Measurements from ENCODE around the gene HOTAIR. TPM values are rescaled to one million over a fixed set of nuclear protein-coding genes. Genes with fewer than 3 reads are reported as not detected.

The HOTAIR gene
- polyA plus RNA-seq, 1 donor, result 0.04 TPM

DNA sequence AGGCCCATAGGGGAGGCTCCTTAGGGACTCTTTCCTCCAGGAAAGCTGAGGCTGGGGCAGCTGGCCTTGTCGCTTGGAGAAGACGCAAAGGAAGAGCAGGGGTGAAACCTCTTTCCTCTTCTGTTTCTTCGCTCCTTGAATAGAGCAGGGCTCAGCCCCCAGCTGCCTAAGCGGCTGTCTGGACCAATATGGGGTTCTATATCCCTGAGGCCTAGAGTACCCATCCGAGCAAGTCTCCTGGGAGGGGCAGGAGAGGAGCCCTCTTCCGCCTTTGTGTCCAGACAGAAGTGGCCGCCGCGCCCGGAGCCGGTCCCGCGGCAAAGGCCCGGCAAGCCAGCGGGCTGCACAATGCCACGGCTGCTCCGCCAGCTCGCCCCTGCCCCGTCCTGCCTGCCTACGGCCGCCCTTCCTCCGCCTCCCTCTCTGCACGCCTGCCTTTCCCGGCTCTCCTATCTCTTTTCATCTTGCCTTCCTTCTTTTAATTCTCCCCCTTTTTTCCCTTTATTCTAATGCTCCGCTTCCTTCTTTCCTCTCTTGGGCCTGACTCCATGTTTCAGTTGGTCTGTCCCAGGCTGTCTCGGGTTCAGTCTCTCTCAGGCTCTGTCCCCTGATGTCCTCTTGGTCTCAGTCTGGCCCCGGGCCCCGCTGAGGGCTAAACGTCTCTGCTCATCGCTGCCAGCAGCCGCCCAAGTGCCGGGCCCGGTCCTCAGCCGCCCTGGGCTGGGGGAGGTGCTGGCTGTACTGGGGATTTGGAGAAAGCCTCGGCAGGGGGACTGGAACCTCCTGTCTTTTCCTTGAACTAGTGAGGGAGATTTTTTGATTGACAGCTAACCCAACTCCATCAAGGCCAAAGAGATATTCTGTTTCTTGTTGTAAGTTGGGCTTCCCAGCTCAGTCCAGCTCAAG, 22.7 kb upstream of the HOTAIR start:
- Histone ChIP-seq H3K4me3 (ENCODE audit: low read length) (no peak overlapping the region), H3K27me3 (ENCODE audit: control insufficient read depth, insufficient read depth, low read length) (peaks cover 100% of the 10 kb centered on the region), H3K36me3 (ENCODE audit: control insufficient read depth, insufficient read depth, low read length) (no peaks in the 10 kb centered on the region), H3K4me1 (ENCODE audit: control insufficient read depth, insufficient read depth, low read length) (peaks cover 21% of the 10 kb centered on the region), H3K9me3 (ENCODE audit: control insufficient read depth, low read depth, low read length) (peaks cover 31% of the 10 kb centered on the region), H3K27ac (ENCODE audit: low read length) (no peak overlapping the region)
- WGBS (ENCODE audit: insufficient coverage, low lambda C conversion rate), result 10% methylated on average over 7 of the region's 35 CpGs
- no peak for DNase-seq

DNA sequence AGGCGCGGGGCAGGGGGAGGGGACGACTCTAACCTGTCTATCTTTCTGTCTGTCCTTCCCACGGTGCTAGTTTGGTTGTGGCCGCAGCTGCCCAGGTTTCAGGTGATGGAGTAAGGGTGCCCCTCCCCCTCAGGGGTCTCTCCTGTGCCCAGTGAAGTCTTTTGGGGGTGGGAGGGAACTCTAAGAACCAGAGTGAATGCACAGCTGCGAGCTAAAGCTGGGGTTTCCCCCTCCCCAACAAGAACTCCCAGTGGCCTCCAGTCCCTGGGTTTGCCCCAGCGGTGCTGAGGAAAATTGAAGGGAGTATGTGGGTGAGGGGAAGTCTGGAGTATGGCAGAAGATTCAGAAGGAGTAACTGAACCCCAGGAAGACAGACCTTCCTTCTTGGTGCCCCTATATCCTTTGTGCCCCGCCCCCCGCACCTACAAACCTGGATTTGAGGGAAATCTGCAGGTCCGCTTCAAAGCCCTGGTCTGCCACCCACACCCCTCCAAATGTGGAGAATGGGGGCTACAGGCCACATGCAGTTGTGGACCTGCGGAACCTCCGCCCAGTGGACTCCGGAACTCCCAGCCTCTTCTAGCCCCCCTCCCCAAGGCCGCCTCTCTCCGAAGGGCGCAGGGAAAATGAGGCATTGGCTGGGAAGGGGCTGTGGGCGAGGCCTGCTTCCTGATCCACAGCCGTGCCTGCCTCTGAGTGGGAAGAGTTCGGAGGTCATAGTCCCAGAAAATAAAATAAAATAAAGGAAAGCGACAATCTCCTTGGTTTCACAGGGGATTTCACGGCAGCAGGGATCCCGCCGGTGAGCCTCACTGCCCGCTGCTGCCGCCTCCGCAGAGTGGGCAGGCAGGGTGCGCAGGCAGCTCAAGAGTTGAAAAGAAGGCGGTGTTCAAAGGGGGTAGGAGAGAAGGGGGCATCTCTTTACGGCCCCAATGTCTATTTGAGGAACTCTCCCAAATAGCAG, 21.8 kb upstream of the HOTAIR start:
- H3K4me3 ChIP-seq (ENCODE audit: low read length), result no peak overlapping the region

DNA sequence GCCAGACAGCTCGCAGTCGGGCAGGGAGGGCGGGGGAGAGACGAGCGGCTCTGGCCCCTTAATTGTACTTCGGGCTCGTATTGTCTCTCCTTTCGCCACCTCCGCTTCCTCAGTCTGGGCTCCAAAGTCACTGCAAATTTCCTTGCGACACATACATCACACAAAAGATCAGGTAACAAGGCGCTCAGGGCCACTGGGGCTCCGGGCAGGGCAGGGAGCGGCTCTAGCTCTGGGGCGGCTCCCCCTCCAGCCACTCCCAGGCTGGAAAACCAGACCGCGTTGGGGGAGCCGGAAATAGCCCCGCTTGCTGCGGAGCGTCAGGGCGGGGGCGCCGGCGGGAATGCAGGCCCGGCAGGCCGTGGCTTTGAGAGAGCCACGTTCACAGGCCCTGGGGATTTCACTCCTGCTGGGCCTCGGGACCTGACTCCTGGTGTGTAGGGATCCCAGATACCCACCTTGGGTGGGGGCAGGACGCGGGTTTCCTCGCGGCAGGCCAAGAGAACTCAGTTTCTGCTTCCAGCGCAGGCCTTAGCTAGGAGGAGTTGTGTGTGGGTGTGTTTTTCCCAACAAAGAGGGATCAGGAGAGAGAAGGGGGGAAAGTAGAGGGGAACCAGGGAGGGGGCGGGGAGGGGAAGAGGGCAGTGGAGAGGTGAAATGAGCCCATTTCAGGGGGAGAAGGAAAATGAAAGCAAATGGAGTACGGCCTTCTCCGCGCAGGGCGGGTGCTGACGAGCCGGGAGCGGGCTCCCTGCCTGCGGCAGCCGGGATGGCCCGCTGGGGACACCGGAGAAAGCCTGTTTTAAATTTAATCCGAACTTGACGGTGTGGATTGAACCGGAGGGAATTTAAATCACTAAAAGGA, 20.9 kb upstream of the HOTAIR start:
- WGBS (ENCODE audit: insufficient coverage, low lambda C conversion rate), result no CpG with 5 or more reads among the region's 48 CpGs
- peaks cover 100% of the 10 kb centered on the region for H3K27me3 ChIP-seq (ENCODE audit: control insufficient read depth, insufficient read depth, low read length)
- peak; percentile 56 to 75 for DNase-seq

More for the DNA sequence above, 21.8 kb upstream of the HOTAIR start:
- H3K9me3 ChIP-seq (ENCODE audit: control insufficient read depth, low read depth, low read length), result peaks cover 31% of the 10 kb centered on the region
- peaks cover 100% of the 10 kb centered on the region for H3K27me3 ChIP-seq (ENCODE audit: control insufficient read depth, insufficient read depth, low read length)
- no peaks in the 10 kb centered on the region for H3K36me3 ChIP-seq (ENCODE audit: control insufficient read depth, insufficient read depth, low read length)
- H3K27ac ChIP-seq (ENCODE audit: low read length), result no peak overlapping the region
- DNase-seq, result no peak
- WGBS (ENCODE audit: insufficient coverage, low lambda C conversion rate), result no CpG with 5 or more reads among the region's 29 CpGs
- peaks cover 21% of the 10 kb centered on the region for H3K4me1 ChIP-seq (ENCODE audit: control insufficient read depth, insufficient read depth, low read length)

DNA sequence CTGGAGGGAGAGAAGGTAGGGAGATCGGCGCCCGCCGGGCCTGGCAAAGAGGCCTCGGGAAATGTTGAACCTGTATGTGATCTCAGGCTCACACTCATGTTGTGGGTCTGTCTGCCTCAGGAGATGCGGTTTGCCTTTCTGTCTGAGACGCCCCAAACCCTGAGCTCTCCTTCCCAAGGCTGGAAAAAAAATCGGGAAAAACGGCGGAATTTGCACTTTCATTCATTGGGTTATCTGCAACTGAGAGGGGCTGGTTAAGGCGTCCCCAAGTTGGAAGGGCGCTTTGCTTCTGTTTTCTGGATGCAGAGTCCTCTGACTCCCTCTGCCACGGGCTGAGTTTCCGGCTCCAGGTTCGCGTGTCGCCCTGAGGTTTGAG, 20.2 kb upstream of the HOTAIR start:
- no CpG with 5 or more reads among the region's 17 CpGs for WGBS (ENCODE audit: insufficient coverage, low lambda C conversion rate)
- Histone ChIP-seq H3K36me3 (ENCODE audit: control insufficient read depth, insufficient read depth, low read length) (no peaks in the 10 kb centered on the region), H3K4me3 (ENCODE audit: low read length) (no peak overlapping the region), H3K27ac (ENCODE audit: low read length) (no peak overlapping the region), H3K4me1 (ENCODE audit: control insufficient read depth, insufficient read depth, low read length) (peaks cover 27% of the 10 kb centered on the region), H3K27me3 (ENCODE audit: control insufficient read depth, insufficient read depth, low read length) (peaks cover 100% of the 10 kb centered on the region), H3K9me3 (ENCODE audit: control insufficient read depth, low read depth, low read length) (peaks cover 28% of the 10 kb centered on the region)
- DNase-seq, result peak in 1 of 2 donors; percentile 19

More for the DNA sequence above, 20.9 kb upstream of the HOTAIR start:
- Histone ChIP-seq H3K27ac (ENCODE audit: low read length) (no peak overlapping the region), H3K36me3 (ENCODE audit: control insufficient read depth, insufficient read depth, low read length) (no peaks in the 10 kb centered on the region), H3K4me3 (ENCODE audit: low read length) (peak overlapping the region; percentile 21), H3K9me3 (ENCODE audit: control insufficient read depth, low read depth, low read length) (peaks cover 29% of the 10 kb centered on the region), H3K4me1 (ENCODE audit: control insufficient read depth, insufficient read depth, low read length) (peaks cover 25% of the 10 kb centered on the region)

DNA sequence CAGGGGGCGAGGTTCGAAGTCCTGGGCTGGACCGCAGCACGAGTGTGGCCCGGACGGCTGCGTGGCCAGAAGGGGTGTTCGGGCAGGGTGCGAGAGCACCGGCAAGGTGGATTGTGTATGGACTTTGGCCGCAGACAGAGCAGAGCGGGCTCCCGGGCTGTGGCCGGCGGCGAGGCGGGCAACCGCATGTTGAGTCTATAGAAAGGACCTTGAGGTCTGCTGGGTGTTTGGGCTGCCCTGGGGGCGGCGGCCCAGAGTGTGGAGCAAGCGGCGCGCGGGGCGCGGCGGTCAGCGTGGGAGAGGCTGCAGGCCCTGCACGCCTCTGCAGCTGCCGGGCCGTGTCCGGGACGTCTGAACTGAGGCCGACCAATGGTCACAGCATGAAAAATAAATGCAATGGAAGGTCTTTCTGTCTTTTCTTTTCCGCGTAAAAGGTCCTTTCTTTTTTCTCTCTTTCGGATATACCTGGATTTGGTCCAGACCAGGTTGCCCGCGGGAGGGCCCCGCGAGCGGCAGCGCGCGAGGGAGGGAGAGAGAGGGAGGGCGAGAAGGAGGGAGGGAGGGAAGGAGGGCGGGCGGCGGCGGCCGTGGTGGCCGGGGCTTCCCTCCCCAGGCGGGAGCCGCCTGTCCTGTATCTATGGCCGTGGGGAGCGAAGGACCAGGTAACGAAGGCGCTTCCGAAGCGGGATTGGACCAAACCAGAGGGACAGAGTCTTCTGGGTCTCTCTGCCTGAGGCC, 19.7 kb upstream of the HOTAIR start:
- Histone ChIP-seq H3K9me3 (ENCODE audit: control insufficient read depth, low read depth, low read length) (peaks cover 24% of the 10 kb centered on the region), H3K4me3 (ENCODE audit: low read length) (no peak overlapping the region), H3K36me3 (ENCODE audit: control insufficient read depth, insufficient read depth, low read length) (no peaks in the 10 kb centered on the region), H3K4me1 (ENCODE audit: control insufficient read depth, insufficient read depth, low read length) (peaks cover 28% of the 10 kb centered on the region), H3K27ac (ENCODE audit: low read length) (no peak overlapping the region), H3K27me3 (ENCODE audit: control insufficient read depth, insufficient read depth, low read length) (peaks cover 100% of the 10 kb centered on the region)
- no CpG with 5 or more reads among the region's 60 CpGs for WGBS (ENCODE audit: insufficient coverage, low lambda C conversion rate)
- DNase-seq, result peak in 1 of 2 donors; percentile 57

DNA sequence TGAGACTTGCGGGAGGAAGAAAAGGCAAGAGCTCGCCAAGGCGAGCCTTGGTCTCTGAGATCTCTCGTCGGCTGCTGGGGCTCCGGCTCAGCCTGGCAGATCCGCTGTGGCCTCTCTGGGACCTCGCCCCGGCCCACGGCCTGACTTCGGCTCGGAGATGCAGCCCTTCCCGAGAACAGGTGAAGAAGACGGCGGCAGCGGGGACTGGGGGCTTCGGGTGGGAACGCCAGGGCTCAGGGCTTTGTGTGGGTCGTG, 19.2 kb upstream of the HOTAIR start:
- Histone ChIP-seq H3K27ac (ENCODE audit: low read length) (no peak overlapping the region), H3K4me3 (ENCODE audit: low read length) (no peak overlapping the region), H3K27me3 (ENCODE audit: control insufficient read depth, insufficient read depth, low read length) (peaks cover 100% of the 10 kb centered on the region)

DNA sequence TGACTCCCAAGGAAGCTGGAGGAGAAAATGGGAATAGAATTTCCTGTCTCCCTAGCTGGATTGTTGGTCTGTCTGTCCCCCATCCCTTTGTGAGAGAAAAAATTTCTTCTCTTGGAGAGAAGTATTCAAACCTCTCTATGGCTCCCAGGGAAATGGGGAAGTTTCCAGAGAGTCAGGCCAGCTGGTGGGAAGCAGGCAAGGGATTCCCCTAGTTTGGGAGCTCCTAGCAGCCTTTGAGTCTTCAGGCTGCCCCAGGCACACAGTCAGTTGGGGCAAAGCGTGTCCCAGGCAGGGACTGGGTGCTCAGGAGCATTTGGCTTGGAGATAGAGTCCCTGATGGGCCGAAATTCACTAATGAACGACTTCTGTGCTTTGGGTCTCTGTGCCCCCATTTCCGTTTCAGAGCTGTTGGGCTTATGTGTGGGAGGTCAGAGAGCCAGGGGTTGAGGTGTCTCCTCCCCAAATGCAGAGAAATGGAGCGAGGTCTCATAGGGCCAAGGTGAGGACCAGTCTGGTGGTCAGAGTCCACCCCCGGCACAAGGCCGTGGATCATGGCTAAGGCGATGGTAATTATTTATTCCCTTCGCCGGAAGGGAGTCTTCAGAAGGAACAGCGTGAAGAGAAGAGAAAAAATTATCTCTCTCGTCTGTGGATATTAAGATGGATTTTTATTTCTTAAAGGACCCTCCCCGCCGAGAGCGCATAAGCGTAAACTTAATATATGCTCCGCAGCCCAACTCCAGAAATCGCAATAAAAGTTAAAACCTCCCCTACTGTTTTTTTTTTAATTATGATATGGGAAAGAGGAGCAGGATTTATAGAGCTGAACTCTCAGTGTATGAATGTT, 18.6 kb upstream of the HOTAIR start:
- no peak overlapping the region for H3K4me3 ChIP-seq (ENCODE audit: low read length)
- peaks cover 100% of the 10 kb centered on the region for H3K27me3 ChIP-seq (ENCODE audit: control insufficient read depth, insufficient read depth, low read length)
- peaks cover 24% of the 10 kb centered on the region for H3K9me3 ChIP-seq (ENCODE audit: control insufficient read depth, low read depth, low read length)
- 10% methylated on average over 2 of the region's 18 CpGs for WGBS (ENCODE audit: insufficient coverage, low lambda C conversion rate)
- H3K4me1 ChIP-seq (ENCODE audit: control insufficient read depth, insufficient read depth, low read length), result peaks cover 35% of the 10 kb centered on the region
- no peaks in the 10 kb centered on the region for H3K36me3 ChIP-seq (ENCODE audit: control insufficient read depth, insufficient read depth, low read length)
- no peak for DNase-seq
- H3K27ac ChIP-seq (ENCODE audit: low read length), result no peak overlapping the region

More for the DNA sequence above, 19.2 kb upstream of the HOTAIR start:
- Histone ChIP-seq H3K36me3 (ENCODE audit: control insufficient read depth, insufficient read depth, low read length) (no peaks in the 10 kb centered on the region), H3K9me3 (ENCODE audit: control insufficient read depth, low read depth, low read length) (peaks cover 24% of the 10 kb centered on the region), H3K4me1 (ENCODE audit: control insufficient read depth, insufficient read depth, low read length) (peaks cover 31% of the 10 kb centered on the region)
- WGBS (ENCODE audit: insufficient coverage, low lambda C conversion rate), result no CpG with 5 or more reads among the region's 19 CpGs
- DNase-seq, result no peak

DNA sequence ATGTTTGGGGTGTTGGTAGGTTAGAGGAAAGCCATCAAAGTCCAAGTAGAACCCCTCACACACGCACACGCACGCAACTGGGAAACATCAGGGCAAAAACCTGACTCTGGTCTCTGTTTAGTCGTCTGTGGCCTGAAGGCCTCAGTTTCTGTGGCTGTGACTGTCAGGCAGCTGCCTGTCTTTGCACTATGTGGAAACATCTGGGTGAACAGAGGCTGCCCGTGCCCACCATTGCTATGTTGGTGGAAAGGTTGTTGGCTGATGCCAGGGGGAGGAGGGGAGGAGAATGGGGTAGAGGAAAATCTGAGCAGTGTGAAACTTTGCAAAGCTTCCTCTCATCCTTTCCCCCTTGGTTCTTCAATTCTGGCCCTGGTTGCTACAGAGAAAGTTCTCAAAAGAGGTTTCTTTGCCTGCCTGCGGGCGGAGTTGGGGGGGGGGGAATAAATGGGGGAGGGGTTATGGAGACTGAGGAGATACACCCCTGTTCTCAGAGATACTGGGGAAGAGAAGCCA, 17.7 kb upstream of the HOTAIR start:
- H3K4me3 ChIP-seq (ENCODE audit: low read length), result no peak overlapping the region
- H3K27me3 ChIP-seq (ENCODE audit: control insufficient read depth, insufficient read depth, low read length), result peaks cover 100% of the 10 kb centered on the region
- H3K27ac ChIP-seq (ENCODE audit: low read length), result no peak overlapping the region
- 18% methylated on average over 2 of the region's 7 CpGs for WGBS (ENCODE audit: insufficient coverage, low lambda C conversion rate)
- H3K9me3 ChIP-seq (ENCODE audit: control insufficient read depth, low read depth, low read length), result peaks cover 20% of the 10 kb centered on the region
- H3K4me1 ChIP-seq (ENCODE audit: control insufficient read depth, insufficient read depth, low read length), result peaks cover 40% of the 10 kb centered on the region
- DNase-seq, result no peak
- H3K36me3 ChIP-seq (ENCODE audit: control insufficient read depth, insufficient read depth, low read length), result no peaks in the 10 kb centered on the region

DNA sequence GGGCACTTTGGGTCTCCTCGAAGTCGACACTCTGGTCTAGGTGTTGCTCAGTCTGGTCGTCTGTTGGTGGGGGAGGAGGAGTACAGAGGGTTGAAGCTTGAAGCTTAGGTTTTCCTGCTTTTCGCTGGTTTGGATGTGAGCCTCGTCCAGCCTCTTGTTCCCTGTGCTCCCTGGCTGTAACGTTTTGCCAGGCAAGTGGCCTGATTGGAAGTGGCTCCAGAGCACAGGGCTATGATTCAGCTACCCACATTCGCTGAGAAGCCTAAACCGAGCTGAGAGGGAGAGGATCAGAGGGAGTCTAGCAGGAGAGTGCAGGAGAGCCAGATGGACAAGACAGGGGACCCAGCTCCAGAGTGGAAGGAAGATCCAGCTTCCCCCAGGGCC, 16.3 kb upstream of the HOTAIR start:
- no peak for DNase-seq
- Histone ChIP-seq H3K4me1 (ENCODE audit: control insufficient read depth, insufficient read depth, low read length) (peaks cover 42% of the 10 kb centered on the region), H3K36me3 (ENCODE audit: control insufficient read depth, insufficient read depth, low read length) (no peaks in the 10 kb centered on the region), H3K27me3 (ENCODE audit: control insufficient read depth, insufficient read depth, low read length) (peaks cover 100% of the 10 kb centered on the region), H3K27ac (ENCODE audit: low read length) (no peak overlapping the region), H3K4me3 (ENCODE audit: low read length) (no peak overlapping the region), H3K9me3 (ENCODE audit: control insufficient read depth, low read depth, low read length) (peaks cover 19% of the 10 kb centered on the region)
- no CpG with 5 or more reads among the region's 8 CpGs for WGBS (ENCODE audit: insufficient coverage, low lambda C conversion rate)

All from large intestine (tissue), 3 donors.